DOHH2 (cell line): ENCODE measurements around the gene PDE3B.
"Not testable (repeated sequence)": the region's sequence is repeated elsewhere in the genome, so short reads cannot be mapped to it uniquely, and the experiment has no call there.

ENCODE experiments used
- H3F3A ChIP-seq: fragments of 200-600 bp; sonication (generic), shearing (Covaris generic); 2 replicates; pipeline ENCODE4 v1.6.0; 2016; ENCODE audit warnings: antibody characterized with exemption, mild to moderate bottlenecking; ENCODE audit not compliant: control insufficient read depth, insufficient read depth
- H3K27ac ChIP-seq: fragments of 200-600 bp; sonication (generic); 2 replicates; pipeline ENCODE4 v1.5.1; 2014; ENCODE audit warnings: low read depth, mild to moderate bottlenecking, low read length, moderate library complexity
- H3K27me3 ChIP-seq: fragments of 200-600 bp; sonication (generic); 2 replicates; pipeline ENCODE4 v1.6.1; 2014; ENCODE audit warnings: mild to moderate bottlenecking, low read length, mixed read lengths; ENCODE audit not compliant: control insufficient read depth
- H3K36me3 ChIP-seq: fragments of 200-600 bp; sonication (generic); 2 replicates; pipeline ENCODE4 v1.6.1; 2014; ENCODE audit warnings: mild to moderate bottlenecking, low read length, moderate library complexity, mixed read lengths; ENCODE audit not compliant: control insufficient read depth
- H3K4me1 ChIP-seq: fragments of 200-600 bp; sonication (generic); 2 replicates; pipeline ENCODE4 v1.6.1; 2014; ENCODE audit warnings: mild to moderate bottlenecking, low read length, mixed read lengths; ENCODE audit not compliant: control insufficient read depth
- H3K4me2 ChIP-seq: fragments of 200-600 bp; sonication (generic); 2 replicates; pipeline ENCODE4 v1.6.0; 2014; ENCODE audit warnings: mild to moderate bottlenecking, low read length, moderate library complexity
- H3K4me3 ChIP-seq: fragments of 200-600 bp; sonication (generic); 2 replicates; pipeline ENCODE4 v1.5.1; 2014; ENCODE audit warnings: mild to moderate bottlenecking, low read length, mixed read lengths
- H3K79me2 ChIP-seq: fragments of 200-600 bp; sonication (generic); 2 replicates; pipeline ENCODE4 v1.6.1; 2014; ENCODE audit warnings: mild to moderate bottlenecking, low read length, mixed read lengths; ENCODE audit not compliant: control insufficient read depth
- H3K9me2 ChIP-seq: fragments of 200-600 bp; sonication (generic); replicated peaks from 2 replicates; pipeline ENCODE4 v1.6.1; 2014; ENCODE audit warnings: mild to moderate bottlenecking, low read length, mixed read lengths; ENCODE audit not compliant: control insufficient read depth
- H3K9me3 ChIP-seq: fragments of 200-600 bp; sonication (generic); 2 replicates; pipeline ENCODE4 v1.6.1; 2014; ENCODE audit warnings: antibody characterized with exemption, low read length, mixed read lengths; ENCODE audit not compliant: control insufficient read depth, insufficient read depth
- H4K20me1 ChIP-seq: fragments of 200-600 bp; sonication (generic); 2 replicates; pipeline ENCODE4 v1.6.0; 2014; ENCODE audit warnings: low read depth, mild to moderate bottlenecking, antibody characterized with exemption, low read length, moderate library complexity; ENCODE audit not compliant: control insufficient read depth, insufficient read depth
- EZH2phosphoT487 ChIP-seq: fragments of 200-600 bp; sonication (generic); IDR thresholded peaks from 2 replicates; pipeline ENCODE4 v1.6.1; 2017; ENCODE audit warnings: borderline replicate concordance, mild to moderate bottlenecking, antibody characterized with exemption, low read length, moderate library complexity, mixed read lengths
- TF ChIP-seq, protein P1 (sequence below): fragments of 200-600 bp; sonication (generic); IDR thresholded peaks from one replicate; pipeline ENCODE4 v1.5.1; 2014; ENCODE audit warnings: antibody characterized with exemption, mild to moderate bottlenecking, low read depth, low read length; ENCODE audit not compliant: poor library complexity, severe bottlenecking

PDE3B gene

DNA sequence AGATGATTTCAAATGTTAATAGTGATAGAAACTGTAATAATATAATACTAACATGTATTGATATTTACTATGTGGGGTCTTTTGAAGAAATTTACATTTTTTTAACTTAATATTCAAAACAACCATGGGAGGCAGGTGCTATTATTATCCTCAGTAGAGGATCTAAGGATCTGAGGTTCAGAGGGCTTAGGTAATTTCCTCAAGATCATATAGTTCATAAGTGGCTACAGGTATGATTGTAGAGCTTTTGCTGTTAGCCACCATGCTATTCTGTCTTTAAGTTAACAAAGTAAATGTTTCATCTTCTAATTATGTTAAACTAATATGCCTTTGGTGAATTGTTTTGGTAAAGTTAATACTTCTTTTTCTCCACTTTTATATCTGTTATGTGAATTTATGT lies 83.6 kb downstream of the PDE3B start:
- no peak overlapping the region for H3K27ac ChIP-seq
- no peaks in the 10 kb centered on the region for H3K9me2 ChIP-seq
- TF ChIP-seq, protein P1, sequence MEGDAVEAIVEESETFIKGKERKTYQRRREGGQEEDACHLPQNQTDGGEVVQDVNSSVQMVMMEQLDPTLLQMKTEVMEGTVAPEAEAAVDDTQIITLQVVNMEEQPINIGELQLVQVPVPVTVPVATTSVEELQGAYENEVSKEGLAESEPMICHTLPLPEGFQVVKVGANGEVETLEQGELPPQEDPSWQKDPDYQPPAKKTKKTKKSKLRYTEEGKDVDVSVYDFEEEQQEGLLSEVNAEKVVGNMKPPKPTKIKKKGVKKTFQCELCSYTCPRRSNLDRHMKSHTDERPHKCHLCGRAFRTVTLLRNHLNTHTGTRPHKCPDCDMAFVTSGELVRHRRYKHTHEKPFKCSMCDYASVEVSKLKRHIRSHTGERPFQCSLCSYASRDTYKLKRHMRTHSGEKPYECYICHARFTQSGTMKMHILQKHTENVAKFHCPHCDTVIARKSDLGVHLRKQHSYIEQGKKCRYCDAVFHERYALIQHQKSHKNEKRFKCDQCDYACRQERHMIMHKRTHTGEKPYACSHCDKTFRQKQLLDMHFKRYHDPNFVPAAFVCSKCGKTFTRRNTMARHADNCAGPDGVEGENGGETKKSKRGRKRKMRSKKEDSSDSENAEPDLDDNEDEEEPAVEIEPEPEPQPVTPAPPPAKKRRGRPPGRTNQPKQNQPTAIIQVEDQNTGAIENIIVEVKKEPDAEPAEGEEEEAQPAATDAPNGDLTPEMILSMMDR: no peak
- TF ChIP-seq EZH2phosphoT487: no peak
- H3K4me2 ChIP-seq: no peak overlapping the region
- no peaks in the 10 kb centered on the region for H3F3A ChIP-seq
- H3K79me2 ChIP-seq: no peaks in the 10 kb centered on the region
- H3K4me3 ChIP-seq: no peak overlapping the region
- no peaks in the 10 kb centered on the region for H3K9me3 ChIP-seq
- H3K36me3 ChIP-seq: no peaks in the 10 kb centered on the region
- H4K20me1 ChIP-seq: no peaks in the 10 kb centered on the region
- H3K4me1 ChIP-seq: peaks cover 5% of the 10 kb centered on the region; the same call in 1 of the 2 replicates
- H3K27me3 ChIP-seq: peaks cover 14% of the 10 kb centered on the region

DNA sequence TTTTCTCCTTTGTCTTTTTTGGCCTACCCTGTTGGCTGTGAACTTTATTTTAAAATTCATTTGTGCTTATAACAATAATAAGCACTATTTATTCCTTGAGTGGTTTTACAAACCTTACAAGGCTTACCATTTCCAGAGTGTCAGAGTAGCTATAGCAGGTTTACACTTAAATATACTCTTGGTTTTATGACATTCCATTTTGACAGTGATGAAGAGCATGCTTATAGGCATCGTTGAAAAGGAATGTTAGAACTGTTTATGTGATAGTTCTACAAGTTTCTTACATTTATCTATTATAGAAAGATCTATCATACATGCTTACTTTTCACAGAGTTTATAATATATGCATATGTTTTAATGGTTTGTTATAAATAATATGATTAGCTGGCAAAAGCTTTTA lies 84.1 kb downstream of the PDE3B start:
- TF ChIP-seq, protein P1: no peak
- TF ChIP-seq EZH2phosphoT487: no peak
- Histone ChIP-seq H3K4me2 (no peak overlapping the region), H3K79me2 (no peaks in the 10 kb centered on the region), H4K20me1 (no peaks in the 10 kb centered on the region), H3K27ac (no peak overlapping the region), H3K36me3 (no peaks in the 10 kb centered on the region), H3K4me3 (no peak overlapping the region), H3K27me3 (peaks cover 14% of the 10 kb centered on the region), H3K9me3 (no peaks in the 10 kb centered on the region), H3K4me1 (peaks cover 5% of the 10 kb centered on the region; the same call in 1 of the 2 replicates), H3F3A (no peaks in the 10 kb centered on the region), H3K9me2 (no peaks in the 10 kb centered on the region)

DNA sequence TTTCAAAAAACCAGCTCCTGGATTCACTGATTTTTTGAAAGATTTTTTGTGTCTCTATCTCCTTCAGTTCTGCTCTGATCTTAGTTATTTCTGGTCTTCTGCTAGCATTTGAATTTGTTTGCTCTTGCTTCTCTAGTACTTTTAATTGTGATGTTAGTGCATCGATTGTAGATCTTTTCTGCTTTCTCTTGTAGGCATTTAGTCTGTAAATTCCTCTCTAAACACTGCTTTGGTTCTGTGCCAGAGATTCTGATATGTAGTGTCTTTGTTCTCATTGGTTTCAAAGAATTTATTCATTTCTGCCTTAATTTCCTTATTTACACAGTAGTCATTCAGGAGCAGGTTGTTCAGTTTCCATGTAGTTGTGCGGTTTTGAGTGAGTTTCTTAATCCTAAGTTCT lies 96.9 kb downstream of the PDE3B start:
- H3K27me3 ChIP-seq, H3K4me3 ChIP-seq, H3K4me2 ChIP-seq, H3K9me3 ChIP-seq, H3K9me2 ChIP-seq, H4K20me1 ChIP-seq, H3F3A ChIP-seq, H3K4me1 ChIP-seq, H3K79me2 ChIP-seq, H3K36me3 ChIP-seq, H3K27ac ChIP-seq: not testable (repeated sequence)

DNA sequence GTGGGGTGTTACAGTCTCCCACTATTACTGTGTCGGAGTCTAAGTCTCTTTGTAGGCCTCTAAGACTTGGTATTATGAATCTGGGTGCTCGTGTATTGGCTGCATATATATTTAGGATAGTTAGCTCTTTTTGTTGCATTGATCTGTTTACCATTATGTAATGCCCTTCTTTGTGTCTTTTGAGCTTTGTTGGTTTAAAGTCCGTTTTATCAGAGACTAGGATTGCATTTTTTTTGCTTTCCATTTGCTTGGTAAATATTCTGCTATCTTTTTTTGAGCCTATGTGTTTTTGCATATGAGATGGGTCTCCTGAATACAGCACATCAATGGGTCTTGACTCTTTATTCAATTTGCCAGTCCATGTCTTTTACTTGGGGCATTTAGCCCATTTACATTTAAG lies 97.6 kb downstream of the PDE3B start:
- Histone ChIP-seq H3K9me2 (no peaks in the 10 kb centered on the region), H4K20me1 (no peaks in the 10 kb centered on the region), H3K9me3 (no peaks in the 10 kb centered on the region), H3K36me3 (no peaks in the 10 kb centered on the region), H3K4me3 (no peak overlapping the region), H3K4me1 (no peaks in the 10 kb centered on the region), H3K79me2 (no peaks in the 10 kb centered on the region), H3K4me2 (no peak overlapping the region), H3F3A (no peaks in the 10 kb centered on the region), H3K27ac (no peak overlapping the region), H3K27me3 (no peaks in the 10 kb centered on the region)
- TF ChIP-seq, protein P1: no peak
